Pons (tissue), 1 donor: Measurements from ENCODE around the gene CRB1.

Experiments used
- DNase-seq: peaks from one replicate; pipeline ENCODE4 v3.0.0-alpha.2; 2016; ENCODE audit warnings: low spot score

CRB1 gene

DNA sequence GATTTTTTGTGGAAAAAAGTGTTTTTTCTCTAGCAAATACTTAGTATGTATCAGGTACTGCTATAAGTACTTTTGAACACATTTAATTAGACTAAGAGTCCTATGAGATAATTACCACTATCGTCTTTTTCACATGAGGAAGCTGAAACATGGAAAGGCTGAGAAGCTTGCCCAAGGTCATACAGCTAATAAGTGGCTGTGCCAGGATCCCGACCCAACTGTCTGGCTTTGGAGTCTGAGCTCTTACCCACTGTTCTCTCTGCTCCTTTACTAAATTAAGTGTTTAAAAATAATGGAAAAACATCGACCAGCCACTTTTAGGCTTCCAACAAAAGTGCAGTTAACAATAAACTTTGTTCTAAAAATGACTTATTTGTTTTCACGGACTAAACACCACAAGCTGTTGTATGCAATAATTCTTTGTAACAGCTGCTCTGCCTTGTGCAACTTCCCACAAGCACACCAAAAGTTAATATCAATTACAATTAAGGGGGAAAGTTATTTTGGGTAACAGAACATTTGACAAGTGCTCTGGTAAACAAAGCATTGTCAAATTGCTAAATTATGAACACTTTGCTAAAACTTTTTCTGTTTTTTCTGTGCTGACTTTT, 75.7 kb downstream of the CRB1 start:
- DNase-seq: no peak

DNA sequence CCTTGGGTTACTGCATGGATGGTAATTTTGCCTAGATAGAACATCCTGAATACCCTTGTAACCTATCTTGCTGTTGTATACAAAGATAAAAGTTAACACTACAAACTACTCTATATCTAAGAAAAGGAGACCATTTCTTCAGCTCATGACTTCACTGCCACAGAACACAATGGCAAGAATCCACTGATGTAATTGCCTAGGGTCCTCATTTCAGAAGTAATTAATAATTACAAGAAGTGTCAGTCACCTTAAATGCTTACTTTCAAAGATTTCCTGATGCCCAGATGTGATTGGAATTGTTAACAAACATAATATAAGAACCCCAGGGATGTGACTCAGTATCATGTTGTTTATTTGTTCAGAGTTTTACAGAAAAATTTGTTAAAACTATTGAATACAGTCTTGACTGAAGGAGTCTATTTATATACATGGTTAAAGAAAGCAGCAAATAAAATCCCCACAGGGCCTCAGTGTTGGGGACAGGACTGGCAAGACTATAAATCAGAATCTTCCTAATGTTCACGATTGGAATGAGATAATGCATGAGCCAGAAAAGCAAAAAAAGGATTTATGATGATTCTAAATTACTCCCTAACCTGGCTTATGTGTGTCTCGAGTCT, 83.9 kb downstream of the CRB1 start:
- DNase-seq: no peak

DNA sequence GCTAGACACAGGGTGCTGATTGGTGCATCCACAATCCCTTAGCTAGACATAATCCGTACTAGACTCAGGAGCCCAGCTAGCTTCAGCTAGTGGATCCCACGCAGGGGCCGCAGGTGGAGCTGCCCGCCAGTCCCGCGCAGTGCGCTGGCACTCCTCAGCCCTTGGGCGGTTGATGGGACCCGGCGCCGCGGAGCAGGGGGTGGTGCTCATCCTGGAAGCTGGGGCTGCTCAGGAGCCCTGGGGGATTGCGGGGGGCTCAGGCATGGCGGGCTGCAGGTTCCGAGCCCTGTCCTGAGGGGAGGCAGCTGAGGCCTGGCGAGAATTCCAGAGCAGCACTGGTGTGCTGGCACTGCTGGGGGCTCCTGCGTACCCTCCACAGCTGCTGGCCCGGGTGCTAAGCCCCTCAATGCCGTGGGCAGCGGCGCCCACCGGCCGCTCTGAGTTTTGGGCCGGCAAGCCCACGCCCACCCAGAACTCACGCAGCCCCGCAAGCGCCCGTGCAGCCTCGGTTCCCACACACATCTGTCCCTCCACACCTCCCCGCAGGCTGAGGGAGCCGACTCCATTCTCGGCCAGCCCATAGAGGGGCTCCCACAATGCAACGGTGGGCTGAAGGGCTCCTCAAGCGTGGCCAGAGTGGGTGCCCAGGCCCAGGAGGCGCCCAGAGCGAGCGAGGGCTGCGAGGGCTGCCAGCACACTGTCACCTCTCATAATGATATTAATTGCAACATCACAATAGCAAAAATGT, 87.4 kb downstream of the CRB1 start:
- DNase-seq: no peak

DNA sequence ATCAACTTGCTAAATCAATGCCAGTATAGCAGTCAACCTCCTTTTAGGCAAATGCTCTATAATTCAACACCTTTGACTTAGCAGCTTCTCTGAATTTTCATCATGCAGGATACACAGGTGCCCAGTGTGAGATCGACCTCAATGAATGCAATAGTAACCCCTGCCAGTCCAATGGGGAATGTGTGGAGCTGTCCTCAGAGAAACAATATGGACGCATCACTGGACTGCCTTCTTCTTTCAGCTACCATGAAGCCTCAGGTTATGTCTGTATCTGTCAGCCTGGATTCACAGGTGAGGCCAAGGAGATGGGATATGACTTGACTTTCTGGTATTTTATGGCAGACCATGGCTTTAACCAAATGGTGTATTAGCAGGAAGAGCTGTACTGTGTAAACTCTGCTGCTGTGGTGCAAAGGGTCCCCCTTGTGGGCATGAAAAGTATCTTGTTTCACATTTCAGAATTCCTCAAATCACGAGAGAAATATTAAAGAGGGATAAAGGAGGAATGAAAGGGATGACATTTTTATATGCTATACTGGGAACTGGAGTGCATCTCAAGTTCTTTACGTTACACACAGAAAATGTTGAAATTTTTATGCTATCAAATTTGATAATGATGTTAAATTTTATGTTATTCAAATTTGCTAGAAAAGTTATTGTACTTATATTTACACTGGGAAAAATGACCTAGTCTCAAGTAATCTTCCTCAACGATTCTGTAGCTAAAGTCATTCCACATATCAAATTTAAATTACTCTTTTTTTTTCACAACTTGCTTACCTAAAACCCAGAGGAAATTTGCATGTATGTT, 88.9 kb downstream of the CRB1 start:
- DNase-seq: peak; percentile 68

DNA sequence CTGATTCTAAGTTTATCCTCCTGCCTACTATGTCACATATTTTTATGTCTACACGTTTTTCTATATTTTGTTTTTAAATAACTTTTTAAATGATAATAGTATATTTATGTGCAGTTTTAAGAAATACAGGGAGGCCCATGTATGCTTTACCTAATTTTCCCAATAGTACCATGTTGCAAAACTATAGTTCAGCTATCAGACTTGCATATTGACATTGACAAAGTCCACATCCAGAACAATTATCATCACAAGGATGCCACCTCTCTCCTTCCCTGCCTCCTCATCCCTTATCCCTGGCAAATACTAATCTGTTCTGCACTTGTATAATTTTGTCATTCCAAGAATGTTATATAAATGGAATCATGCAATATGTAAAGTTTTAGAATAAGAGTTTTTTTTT, 90.9 kb downstream of the CRB1 start:
- DNase-seq: no peak

DNA sequence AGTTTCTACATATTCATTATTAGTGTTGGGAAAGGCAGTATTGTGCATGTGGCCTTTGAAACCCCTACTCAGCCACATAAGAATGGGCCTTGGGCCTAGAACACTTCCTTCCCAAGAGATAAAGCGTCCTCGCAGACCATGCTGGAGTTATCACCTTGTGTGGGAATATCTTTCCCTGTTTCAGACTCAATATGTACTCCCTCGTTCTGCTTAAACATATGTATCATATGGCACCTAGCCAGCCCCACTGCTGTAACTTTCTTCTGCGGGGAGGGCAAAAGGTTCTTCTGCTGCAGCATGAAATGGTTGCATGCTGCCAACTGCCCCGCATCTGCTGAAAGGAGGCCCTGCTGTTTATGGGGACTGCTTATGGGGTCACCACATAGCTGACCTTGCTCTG, 92.0 kb downstream of the CRB1 start:
- no peak for DNase-seq

DNA sequence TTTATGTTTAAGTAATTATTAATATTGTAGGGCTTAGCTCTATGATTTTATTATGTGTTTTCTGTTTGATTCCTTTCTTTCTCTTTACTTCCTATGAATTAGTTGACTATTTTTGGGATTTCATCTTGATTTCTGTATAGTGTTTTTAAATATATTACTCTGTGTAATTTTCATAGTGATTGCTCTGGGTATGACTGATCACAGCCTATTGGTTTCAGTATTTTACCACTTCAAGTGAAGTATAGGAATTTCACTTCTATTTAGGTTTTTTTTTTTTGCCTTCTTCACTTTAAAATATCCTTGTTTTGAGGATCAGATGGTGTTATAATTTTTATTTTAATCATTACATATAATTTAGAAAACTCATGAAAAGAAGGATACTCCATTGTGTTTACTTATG, 94.8 kb downstream of the CRB1 start:
- DNase-seq: no peak

DNA sequence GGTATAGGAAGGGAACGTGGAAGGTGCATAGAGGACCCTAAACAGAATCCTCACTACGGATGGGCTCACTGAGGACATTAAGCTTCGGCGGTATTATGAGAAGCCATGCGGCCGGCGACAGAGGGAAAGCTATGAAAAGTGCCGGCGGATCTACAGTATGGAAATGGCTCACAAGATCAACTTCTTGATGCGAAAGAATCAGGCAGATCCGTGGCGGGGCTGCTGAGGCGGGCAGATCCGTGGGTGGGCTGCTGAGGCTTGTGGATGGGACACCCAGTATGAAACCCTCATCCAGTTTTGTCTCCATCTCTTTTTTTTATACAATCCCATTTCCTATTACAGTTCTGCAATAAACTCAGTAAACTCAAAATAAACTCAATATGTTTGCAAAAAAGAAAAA, 95.8 kb downstream of the CRB1 start:
- no peak for DNase-seq

DNA sequence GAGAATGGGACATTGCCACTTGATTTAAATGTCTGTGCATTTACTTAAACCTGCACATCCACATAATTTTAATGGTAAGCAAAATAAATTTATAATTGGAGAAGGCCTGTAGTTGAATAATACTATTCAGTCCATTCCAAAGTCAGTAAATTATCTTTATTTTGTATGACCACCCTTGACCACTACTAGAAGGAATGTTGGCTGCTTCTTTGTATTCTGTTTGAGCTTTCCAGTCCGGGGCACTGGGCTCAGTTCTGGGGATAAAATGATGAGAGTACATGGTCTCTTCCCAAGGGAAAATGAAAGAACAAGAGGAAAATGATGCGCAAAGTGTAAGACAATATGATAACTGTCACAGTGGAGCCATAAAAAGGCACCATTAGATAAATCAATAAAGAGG, 98.9 kb downstream of the CRB1 start:
- no peak for DNase-seq

DNA sequence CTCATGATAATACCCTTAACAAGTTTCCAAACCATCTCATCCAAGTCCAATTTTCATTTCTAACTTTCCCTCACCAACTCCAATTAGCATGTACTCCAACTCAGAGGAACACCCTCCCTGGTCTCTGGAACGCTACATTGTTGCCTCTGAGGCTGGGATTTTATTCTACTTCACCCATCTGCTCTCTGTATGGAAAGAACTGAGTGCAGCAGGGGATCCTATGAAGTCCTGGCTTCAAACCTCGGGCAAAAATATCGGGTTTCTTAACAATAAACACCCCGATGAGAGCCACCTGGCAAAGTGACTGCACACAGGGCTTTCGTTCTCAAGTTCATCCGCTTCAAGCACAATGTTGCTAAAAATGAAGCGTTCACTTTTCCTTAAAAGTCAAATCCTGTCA, 99.6 kb downstream of the CRB1 start:
- no peak for DNase-seq

DNA sequence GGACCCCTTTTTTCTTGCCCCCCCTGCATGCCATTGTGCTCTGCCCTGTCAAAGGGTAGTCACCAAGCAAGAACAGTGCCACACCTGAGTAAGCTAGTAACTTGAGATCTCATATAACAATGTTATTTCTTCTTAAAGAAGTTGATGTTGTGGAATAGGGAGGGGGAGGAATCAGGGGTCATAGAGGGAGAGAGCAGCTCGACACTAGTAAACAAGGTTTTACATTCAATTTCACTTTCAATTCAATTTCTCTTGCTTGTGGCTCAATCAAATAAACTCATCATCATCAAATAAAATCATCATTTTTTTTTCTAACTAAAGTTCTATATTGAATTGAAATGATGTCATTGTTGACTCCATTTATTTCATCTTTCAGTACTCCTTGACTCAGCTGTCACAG, 106.4 kb downstream of the CRB1 start:
- no peak for DNase-seq

DNA sequence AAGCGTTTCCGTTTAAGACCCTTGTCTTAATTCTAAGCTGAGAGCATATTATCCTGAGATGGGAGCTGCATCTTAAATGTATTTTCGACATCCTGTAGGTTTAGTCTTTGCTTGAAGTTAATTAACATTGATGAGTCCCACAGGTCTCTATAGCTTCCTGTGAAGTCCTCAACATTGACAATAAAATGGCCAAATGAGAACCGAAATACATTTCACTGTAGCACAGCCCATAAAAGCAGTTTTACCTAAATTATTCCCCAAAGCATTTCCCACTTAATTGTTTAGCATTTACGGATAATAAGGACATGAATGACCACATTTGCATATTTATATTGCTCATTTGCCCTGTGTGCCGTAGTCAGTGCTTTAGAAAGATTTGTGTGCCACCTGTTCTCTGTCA, 116.4 kb downstream of the CRB1 start:
- DNase-seq: no peak

DNA sequence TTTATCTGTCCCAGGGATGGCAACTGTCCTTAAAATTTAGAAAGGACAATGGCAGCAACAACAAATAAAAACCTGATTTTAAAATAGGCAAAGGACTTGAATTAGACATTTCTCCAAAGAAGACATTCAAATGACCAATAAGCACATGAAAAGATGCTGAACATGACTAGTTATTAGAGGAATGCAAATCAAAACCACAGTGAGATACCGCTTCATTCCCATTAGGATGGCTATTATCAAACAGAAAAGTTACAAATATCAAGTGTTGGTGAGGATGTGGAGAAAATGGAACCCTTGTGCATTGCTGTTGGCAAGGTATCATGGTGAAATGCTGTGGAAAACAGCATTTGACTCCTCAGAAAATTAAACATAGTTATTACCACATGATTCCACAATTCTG, 120.7 kb downstream of the CRB1 start:
- no peak for DNase-seq

DNA sequence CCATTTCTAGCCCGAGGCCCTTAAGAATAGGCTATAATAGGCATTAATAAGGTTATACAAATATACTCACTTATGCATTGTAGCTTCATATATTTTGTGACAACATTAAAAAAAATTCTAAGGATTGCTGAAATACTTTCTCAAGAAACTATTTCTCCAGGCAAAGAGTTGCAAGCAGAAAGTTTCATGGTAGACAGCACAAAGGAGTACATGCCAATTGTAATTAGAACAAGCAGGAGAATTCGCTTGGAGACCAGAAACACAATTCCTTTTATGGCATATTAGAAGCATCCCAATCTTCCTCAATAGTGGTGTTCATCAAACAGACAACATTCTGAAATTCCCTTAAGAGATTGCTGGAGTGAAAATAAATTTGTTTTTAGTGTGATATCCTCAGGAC, 122.8 kb downstream of the CRB1 start:
- DNase-seq: no peak

DNA sequence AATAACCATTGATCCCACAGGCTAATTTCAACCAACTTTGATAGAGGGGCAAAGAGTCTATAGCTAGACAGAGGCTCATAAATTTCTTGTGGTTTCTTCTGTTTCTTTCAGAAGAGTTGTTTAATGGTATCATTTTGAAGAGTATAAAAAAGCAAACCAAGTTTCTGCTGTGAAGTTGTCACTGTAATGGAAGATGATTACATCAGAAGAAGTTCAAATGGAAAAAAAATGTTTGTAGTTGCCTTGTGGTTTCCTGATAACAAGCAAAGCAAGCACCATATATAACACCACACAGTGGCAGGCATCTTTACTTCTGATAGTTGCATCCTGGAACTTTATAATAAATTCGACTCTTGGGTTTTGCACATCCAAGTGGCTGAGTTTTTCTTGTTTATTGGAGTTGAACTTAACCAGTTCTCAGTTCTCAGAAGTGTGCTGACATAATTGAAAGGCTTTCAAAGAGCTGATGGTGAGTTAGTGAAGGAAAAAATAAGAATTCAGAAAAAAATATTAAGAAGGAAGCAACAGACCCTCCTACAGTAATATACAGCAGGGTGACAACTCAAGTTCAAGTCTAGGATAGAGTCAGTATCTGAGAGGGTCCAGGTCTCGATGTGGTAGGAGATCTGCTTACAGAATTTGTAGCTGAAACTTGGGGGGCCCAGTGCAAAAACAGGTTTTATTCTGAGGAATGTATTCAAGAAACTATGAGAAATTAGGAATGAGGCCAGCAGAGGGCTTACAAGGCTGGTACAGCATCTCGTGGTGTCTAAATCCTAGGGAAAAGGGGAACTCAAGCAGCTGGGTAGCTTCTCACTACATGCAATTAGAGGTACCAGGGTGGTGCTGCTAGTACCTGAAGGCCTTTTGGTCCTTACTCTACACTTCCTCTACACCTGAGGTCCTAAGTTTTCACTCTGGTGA, 123.5 kb downstream of the CRB1 start:
- no peak for DNase-seq

DNA sequence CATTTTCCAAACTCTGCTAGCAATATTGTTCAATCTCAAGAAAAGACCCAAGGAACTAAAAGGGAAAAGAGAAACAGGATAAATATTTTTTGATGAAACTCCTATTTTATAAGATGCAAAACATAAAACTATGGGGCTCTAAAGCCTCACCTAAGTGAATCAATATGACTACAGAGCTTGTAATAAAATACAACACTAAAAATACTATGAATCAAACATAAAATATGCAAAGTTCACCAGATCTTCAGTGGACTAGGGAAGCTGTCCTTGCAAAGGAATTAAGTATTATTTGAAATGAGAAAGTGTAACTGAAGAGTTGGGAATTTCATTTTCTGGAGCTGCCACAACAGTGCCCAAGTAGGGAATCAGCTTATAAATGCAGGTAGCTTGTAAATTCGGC, 124.5 kb downstream of the CRB1 start:
- DNase-seq: no peak

DNA sequence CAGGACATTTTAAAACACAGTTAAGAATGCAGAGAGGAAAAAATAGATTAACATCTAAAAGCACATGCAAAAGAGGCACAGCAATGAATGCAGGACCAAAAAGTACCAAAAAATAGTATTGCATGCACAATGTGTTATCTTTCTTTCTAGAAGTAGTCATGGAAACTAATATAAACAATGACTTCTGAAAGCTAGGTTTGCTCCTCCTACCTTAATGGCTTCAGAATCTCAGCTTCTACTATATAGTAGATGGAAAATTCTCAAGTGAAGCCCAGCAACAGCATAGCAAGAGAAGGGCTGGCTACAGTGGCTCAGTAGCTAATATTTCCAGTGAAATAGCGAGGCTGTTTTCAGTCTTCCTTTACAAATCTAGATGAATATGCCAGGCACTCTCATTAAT, 125.1 kb downstream of the CRB1 start:
- no peak for DNase-seq

DNA sequence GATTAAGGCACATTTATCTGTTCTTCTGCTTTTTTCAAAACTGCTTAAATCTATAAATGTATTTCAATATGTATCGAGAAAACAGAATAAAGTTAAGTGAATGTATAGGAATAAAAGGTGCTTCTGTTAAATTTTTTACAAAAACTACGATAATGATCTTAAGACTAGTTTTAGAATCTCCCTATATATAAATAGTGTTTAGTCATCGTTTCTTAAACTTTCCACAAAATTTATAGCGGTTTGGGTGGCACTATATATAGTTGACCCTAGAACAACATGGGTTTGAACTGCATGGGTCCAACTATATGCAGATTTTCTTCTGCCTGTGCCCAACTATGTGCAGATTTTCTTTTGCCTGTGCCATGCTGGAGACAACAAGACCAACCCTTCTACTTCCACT, 125.7 kb downstream of the CRB1 start:
- DNase-seq: no peak

DNA sequence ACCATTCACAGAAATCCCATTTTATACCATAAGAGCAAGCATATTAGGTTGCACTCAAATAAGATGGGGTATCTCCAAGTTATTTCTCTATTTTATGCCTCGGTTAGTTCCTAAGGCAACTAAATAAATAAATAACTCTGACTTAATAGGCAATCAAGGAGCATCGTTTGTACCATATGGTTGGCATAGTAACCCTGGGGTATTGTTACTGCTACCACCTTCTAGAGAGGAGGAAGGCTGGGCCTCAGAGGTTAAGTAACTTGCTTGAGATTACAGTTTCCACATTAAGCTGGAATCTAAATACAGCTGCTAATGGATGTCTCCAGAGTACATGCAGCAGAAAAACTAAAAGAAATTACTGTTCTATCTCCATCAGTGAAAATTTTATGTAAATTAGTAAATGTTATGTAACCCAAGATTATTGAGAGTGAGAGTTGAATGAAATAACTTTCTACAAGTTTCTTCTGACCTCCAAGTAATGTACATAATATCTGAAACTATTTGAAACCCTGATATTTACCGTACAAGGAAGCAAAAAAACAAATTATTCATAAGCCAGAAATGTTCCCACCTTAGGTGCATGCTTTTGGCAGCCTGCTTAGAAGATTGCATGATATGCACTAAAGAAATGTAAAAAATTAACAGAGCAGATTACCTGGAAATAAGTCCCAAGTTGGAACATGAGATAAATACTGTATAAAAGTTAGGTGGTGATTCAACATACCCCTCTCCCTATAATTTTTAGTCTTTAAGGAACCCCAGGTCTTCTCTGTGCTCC, 127.0 kb downstream of the CRB1 start:
- DNase-seq: no peak

DNA sequence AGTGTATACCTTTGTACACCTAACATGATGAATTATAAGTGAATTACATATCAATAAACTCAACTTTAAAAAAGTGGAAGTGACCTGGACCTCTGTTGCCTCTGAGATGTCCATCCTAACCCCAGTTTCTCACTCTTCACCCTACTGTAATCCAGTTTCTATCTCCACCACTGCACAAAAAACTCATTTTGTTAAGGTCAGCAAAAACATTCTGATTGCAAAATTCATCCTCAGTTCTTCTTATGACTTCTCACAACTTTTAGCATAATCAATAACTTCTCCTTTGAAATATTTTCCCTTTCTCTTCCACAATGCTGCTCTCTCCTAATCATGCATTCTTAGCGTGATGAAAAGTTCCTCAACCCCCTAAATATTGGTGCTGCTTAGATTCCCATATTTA, 129.8 kb downstream of the CRB1 start:
- no peak for DNase-seq
